A549 treated with dexamethasone at 1 μM for 4 hours (cell line): ENCODE data around the gene ZNF227. TPM values are rescaled to one million over a fixed set of nuclear protein-coding genes. Genes with fewer than 3 reads are reported as not detected.

Experiments
- total RNA-seq: library from RNA; stranded (reverse); fragments of 200-300 nt; extraction: Qiagen RNA extraction; gene quantifications from 5 replicates; pipeline ENCODE4 v1.2.3, GENCODE V29; 2022

ZNF227 gene
- 9.2 to 12.3 TPM (median 10.4 TPM) in 5 replicates for total RNA-seq

DNA sequence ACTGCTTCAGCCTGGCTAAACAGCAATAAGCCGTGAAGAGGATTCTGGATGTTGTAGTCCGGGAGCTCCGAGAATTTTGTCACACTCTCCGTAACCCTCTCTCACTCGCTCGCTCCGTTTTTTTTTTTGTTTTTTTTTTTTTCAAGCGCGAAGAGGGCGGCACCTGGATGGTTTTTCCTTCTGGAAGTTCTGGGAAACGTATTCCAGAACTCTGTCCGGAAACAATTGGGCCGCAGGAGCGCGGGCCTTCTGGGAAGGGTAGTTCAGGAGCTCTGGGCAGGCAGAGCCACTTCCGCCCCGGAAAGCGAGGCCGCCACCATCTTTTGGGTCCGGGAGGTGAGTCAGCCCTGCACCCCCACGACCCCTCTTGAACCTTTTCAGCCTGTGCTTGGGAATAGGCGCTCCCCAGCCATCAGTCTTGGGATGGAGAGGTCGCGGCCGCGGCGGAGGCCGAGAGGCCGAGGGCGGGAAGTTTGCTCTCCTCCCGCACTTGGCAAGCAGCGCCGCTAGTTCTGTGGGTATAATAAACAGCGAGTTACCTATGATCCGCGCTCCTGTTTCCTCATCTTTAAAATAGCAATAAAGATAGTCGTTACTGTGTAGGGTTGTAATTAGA lies at the start of gene ZNF227:
TSS of gene ZNF227 (plus strand) at position 283 of the 616 bp plus-strand sequence. CDS start 5,261 bp downstream, outside the sequence.

DNA sequence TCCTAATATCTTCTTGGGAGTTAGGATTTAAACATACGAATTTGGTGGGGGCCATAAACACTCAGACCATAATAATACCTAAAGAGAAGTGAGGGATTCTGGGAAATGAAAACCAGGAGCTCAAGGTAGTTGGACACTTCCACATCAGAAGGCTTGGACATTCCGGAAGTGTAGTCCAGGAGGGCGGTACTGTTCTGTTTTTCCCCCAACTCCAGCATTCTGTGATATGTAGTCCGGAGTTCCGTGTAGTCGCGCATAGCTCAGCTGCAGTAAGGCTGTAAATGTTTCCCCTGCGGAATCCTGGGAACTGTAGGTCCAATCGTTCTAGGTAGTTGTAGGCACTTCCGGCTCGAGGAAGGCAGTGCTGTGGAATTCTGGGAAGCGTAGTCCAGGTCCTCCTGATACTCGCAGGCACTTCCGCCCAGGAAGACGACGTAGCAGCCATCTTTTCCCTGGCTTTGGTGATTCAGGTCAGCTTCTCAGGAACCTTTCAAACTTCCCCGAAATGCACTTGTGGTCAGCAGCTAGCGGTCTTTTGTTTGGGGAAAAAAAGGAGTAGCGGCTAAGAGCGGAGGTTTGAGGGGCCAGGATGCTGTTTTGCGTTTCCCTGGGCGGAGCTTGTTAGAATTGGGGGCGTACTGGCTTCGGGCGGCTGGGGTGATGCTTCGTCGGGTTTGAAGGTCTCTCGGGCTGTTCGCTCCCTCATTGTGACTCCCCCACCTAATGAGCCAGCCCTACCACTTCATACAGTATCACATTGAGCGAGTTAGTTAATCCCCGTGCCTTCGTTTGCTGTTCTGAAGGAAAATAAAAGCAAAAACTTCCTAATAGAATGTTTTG lies 47.4 kb upstream of the ZNF227 start, which contains the start of gene ZNF226:
TSS of gene ZNF226 (plus strand) at position 428 of the 840 bp plus-strand sequence. CDS start 4,981 bp downstream, outside the sequence.

Other genes starting within 250 kb of the ZNF227 start
- 2.5 to 4.0 TPM (median 3.0 TPM) in 5 replicates for gene ZNF155, start 228.3 kb upstream of the ZNF227 start, total RNA-seq
- gene ZNF230, start 209.6 kb upstream of the ZNF227 start, total RNA-seq, result 2.2 to 3.2 TPM (median 2.6 TPM) in 5 replicates
- gene ZNF222, start 187.2 kb upstream of the ZNF227 start, total RNA-seq, result 3.1 to 3.9 TPM (median 3.6 TPM) in 5 replicates
- 1.8 to 3.5 TPM (median 2.4 TPM) in 5 replicates for gene ZNF223, start 160.5 kb upstream of the ZNF227 start, total RNA-seq
- gene ZNF284, start 140.4 kb upstream of the ZNF227 start, total RNA-seq, result 0.26 to 0.59 TPM (median 0.53 TPM) in 5 replicates
- 7.4 to 10.9 TPM (median 8.5 TPM) in 5 replicates for gene ZNF224, start 118.2 kb upstream of the ZNF227 start, total RNA-seq
- gene ZNF225, start 99.1 kb upstream of the ZNF227 start, total RNA-seq, result 2.6 to 3.6 TPM (median 3.1 TPM) in 5 replicates
- 1.5 to 2.8 TPM (median 2.0 TPM) in 5 replicates for gene ZNF234, start 71.0 kb upstream of the ZNF227 start, total RNA-seq
- 18.8 to 21.0 TPM (median 20.0 TPM) in 5 replicates for gene ZNF226, start 47.4 kb upstream of the ZNF227 start, total RNA-seq
- 0.43 to 0.63 TPM (median 0.55 TPM) in 5 replicates for gene ZNF233, start 47.4 kb downstream of the ZNF227 start, total RNA-seq
- gene ZNF235, start 92.5 kb downstream of the ZNF227 start, total RNA-seq, result 2.8 to 3.4 TPM (median 3.0 TPM) in 5 replicates
- gene ZNF112, start 144.1 kb downstream of the ZNF227 start, total RNA-seq, result 1.3 to 2.6 TPM (median 1.9 TPM) in 5 replicates
- 2.0 to 2.9 TPM (median 2.3 TPM) in 5 replicates for gene ZNF285, start 189.1 kb downstream of the ZNF227 start, total RNA-seq
- 2.2 to 3.4 TPM (median 3.0 TPM) in 5 replicates for gene ZNF229, start 235.9 kb downstream of the ZNF227 start, total RNA-seq